ENCODE results near the gene CASP10. TPM values are rescaled to one million over a fixed set of nuclear protein-coding genes. Genes with fewer than 3 reads are reported as not detected.

CASP10 gene
- total RNA-seq, 1 experiment from 2014 or later: 2.8 TPM

DNA sequence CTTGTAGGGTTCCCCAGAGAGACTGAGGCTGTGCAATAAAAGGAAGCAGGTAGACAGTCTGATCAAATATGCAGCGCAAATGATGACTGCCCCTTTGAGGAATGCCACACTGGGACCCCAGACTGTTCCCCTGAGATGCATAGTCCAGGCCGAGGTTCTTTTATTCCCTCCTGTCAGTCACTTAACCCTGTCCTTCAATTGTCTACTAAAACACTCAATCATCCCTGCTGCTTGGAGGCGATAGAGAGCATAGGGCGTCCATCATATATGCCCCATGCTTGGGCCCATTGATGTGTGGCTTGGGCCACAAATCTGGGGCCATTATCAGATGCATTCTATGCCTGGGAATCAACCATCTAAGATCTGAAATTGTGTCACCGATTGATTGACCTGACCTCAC is 61.9 kb downstream of the CASP10 start:
- Mint-ChIP-seq H3K27me3 (ENCODE audit: low read depth) (no peaks in the 10 kb centered on the region; the same call in 1 of the 2 replicates), H3K9me3 (peaks cover 30% of the 10 kb centered on the region), H3K4me3 (no peak overlapping the region), H3K4me1 (no peaks in the 10 kb centered on the region), H3K36me3 (peaks cover 8% of the 10 kb centered on the region), H3K27ac (no peak overlapping the region)
- DNase-seq (ENCODE audit: low spot score) (no peak), ATAC-seq (no peak)
- ChIA-PET POLR2A (no interaction called here), CTCF (interaction anchor here (3.4 kb wide), 1 partner anchor 13 kb away, joined by 12 read pairs; no protein-coding TSS in a partner anchor)
- TF ChIP-seq, protein P1, sequence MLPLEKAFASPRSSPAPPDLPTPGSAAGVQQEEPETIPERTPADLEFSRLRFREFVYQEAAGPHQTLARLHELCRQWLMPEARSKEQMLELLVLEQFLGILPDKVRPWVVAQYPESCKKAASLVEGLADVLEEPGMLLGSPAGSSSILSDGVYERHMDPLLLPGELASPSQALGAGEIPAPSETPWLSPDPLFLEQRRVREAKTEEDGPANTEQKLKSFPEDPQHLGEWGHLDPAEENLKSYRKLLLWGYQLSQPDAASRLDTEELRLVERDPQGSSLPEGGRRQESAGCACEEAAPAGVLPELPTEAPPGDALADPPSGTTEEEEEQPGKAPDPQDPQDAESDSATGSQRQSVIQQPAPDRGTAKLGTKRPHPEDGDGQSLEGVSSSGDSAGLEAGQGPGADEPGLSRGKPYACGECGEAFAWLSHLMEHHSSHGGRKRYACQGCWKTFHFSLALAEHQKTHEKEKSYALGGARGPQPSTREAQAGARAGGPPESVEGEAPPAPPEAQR (CRISPR knock-in tag; IDR thresholded peaks at IDR 0.05): no peak
- TF ChIP-seq, protein P2, sequence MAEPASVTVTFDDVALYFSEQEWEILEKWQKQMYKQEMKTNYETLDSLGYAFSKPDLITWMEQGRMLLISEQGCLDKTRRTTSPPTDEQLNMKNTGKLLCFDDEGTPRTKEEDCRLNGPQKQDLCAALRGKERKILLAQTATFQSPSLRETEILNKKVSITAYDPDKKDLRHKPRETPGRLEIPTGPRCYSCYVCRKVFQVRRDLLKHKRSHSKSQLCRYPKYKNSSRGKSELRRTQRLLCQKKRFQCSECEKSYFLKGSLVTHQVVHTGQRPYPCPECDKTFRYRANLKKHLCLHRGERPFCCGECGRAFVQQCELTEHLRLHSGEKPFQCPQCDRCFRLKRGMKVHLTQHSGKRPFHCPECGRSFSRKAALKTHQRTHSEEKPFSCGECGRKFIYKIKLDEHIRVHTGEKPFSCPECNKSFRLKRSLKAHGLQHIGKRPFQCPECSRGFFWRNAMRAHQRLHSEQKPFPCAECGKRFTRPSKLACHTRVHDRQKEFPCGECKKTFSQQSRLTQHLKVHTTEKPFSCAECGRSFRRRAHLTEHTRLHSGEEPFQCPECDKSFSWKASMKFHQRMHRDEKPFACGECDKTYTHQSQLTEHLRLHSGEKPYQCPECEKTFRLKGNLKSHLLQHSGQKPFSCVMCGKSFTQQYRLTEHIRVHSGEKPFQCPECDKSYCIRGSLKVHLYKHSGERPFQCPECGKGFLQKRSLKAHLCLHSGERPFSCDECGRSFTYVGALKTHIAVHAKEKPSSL (CRISPR knock-in tag; conservative IDR thresholded peaks at IDR 0.05): no peak
- TF ChIP-seq, protein P3, sequence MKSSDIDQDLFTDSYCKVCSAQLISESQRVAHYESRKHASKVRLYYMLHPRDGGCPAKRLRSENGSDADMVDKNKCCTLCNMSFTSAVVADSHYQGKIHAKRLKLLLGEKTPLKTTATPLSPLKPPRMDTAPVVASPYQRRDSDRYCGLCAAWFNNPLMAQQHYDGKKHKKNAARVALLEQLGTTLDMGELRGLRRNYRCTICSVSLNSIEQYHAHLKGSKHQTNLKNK (CRISPR knock-in tag; IDR thresholded peaks at IDR 0.05): no peak
- no peak for TF ChIP-seq GRHL2 (CRISPR knock-in tag; IDR thresholded peaks at IDR 0.05; ENCODE audit: insufficient replicate concordance, severe bottlenecking)
- no peak for TF ChIP-seq RELA (CRISPR knock-in tag; IDR thresholded peaks at IDR 0.05; ENCODE audit: borderline replicate concordance)
- TF ChIP-seq, protein P4, sequence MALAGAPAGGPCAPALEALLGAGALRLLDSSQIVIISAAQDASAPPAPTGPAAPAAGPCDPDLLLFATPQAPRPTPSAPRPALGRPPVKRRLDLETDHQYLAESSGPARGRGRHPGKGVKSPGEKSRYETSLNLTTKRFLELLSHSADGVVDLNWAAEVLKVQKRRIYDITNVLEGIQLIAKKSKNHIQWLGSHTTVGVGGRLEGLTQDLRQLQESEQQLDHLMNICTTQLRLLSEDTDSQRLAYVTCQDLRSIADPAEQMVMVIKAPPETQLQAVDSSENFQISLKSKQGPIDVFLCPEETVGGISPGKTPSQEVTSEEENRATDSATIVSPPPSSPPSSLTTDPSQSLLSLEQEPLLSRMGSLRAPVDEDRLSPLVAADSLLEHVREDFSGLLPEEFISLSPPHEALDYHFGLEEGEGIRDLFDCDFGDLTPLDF (CRISPR knock-in tag; IDR thresholded peaks at IDR 0.05): no peak
- no peak for TF ChIP-seq NFATC4 (CRISPR knock-in tag; IDR thresholded peaks at IDR 0.05)
- TF ChIP-seq, protein P5, sequence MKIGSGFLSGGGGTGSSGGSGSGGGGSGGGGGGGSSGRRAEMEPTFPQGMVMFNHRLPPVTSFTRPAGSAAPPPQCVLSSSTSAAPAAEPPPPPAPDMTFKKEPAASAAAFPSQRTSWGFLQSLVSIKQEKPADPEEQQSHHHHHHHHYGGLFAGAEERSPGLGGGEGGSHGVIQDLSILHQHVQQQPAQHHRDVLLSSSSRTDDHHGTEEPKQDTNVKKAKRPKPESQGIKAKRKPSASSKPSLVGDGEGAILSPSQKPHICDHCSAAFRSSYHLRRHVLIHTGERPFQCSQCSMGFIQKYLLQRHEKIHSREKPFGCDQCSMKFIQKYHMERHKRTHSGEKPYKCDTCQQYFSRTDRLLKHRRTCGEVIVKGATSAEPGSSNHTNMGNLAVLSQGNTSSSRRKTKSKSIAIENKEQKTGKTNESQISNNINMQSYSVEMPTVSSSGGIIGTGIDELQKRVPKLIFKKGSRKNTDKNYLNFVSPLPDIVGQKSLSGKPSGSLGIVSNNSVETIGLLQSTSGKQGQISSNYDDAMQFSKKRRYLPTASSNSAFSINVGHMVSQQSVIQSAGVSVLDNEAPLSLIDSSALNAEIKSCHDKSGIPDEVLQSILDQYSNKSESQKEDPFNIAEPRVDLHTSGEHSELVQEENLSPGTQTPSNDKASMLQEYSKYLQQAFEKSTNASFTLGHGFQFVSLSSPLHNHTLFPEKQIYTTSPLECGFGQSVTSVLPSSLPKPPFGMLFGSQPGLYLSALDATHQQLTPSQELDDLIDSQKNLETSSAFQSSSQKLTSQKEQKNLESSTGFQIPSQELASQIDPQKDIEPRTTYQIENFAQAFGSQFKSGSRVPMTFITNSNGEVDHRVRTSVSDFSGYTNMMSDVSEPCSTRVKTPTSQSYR (CRISPR knock-in tag; IDR thresholded peaks at IDR 0.05): no peak
- no peak for TF ChIP-seq PRRX2 (CRISPR knock-in tag; IDR thresholded peaks at IDR 0.05)
- no peak for TF ChIP-seq GABPB1 (CRISPR knock-in tag; IDR thresholded peaks at IDR 0.05)
- no peak for TF ChIP-seq OVOL2 (CRISPR knock-in tag; IDR thresholded peaks at IDR 0.05; ENCODE audit: borderline replicate concordance)
- TF ChIP-seq, protein P6, sequence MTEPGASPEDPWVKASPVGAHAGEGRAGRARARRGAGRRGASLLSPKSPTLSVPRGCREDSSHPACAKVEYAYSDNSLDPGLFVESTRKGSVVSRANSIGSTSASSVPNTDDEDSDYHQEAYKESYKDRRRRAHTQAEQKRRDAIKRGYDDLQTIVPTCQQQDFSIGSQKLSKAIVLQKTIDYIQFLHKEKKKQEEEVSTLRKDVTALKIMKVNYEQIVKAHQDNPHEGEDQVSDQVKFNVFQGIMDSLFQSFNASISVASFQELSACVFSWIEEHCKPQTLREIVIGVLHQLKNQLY (CRISPR knock-in tag; IDR thresholded peaks at IDR 0.05): no peak
- no peak for TF ChIP-seq ZNF219 (CRISPR knock-in tag; IDR thresholded peaks at IDR 0.05; ENCODE audit: borderline replicate concordance)
- TF ChIP-seq, protein P7, sequence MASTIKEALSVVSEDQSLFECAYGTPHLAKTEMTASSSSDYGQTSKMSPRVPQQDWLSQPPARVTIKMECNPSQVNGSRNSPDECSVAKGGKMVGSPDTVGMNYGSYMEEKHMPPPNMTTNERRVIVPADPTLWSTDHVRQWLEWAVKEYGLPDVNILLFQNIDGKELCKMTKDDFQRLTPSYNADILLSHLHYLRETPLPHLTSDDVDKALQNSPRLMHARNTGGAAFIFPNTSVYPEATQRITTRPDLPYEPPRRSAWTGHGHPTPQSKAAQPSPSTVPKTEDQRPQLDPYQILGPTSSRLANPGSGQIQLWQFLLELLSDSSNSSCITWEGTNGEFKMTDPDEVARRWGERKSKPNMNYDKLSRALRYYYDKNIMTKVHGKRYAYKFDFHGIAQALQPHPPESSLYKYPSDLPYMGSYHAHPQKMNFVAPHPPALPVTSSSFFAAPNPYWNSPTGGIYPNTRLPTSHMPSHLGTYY (CRISPR knock-in tag; IDR thresholded peaks at IDR 0.05): no peak
- TF ChIP-seq, protein P8, sequence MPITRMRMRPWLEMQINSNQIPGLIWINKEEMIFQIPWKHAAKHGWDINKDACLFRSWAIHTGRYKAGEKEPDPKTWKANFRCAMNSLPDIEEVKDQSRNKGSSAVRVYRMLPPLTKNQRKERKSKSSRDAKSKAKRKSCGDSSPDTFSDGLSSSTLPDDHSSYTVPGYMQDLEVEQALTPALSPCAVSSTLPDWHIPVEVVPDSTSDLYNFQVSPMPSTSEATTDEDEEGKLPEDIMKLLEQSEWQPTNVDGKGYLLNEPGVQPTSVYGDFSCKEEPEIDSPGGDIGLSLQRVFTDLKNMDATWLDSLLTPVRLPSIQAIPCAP (CRISPR knock-in tag; IDR thresholded peaks at IDR 0.05): no peak
- TF ChIP-seq, protein P9, sequence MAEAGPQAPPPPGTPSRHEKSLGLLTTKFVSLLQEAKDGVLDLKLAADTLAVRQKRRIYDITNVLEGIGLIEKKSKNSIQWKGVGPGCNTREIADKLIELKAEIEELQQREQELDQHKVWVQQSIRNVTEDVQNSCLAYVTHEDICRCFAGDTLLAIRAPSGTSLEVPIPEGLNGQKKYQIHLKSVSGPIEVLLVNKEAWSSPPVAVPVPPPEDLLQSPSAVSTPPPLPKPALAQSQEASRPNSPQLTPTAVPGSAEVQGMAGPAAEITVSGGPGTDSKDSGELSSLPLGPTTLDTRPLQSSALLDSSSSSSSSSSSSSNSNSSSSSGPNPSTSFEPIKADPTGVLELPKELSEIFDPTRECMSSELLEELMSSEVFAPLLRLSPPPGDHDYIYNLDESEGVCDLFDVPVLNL (CRISPR knock-in tag; IDR thresholded peaks at IDR 0.05; ENCODE audit: borderline replicate concordance, low read depth): no peak

All from WTC11 (cell line).